Esophagus squamous epithelium (tissue), 4 donors: ENCODE measurements around the gene TAF1L.

Experiments
- CTCF ChIP-seq, 6 experiments: fragments of 450-650 bp in 4 of 6; fragments of 200-600 bp in 2 of 6; sonication (generic) in 2 of 6; IDR thresholded peaks; one replicate each; pipeline ENCODE4 v1.5.1; 2016 to 2019; ENCODE audit warnings: antibody characterized with exemption in 6 of 6, mild to moderate bottlenecking in 4 of 6, moderate library complexity in 4 of 6
- POLR2A ChIP-seq, 4 donors: fragments of 450-650 bp; IDR thresholded peaks; one replicate each; pipeline ENCODE4 v1.6.1; 2017; ENCODE audit warnings: antibody characterized with exemption in 4 of 4, mild to moderate bottlenecking in 4 of 4, moderate library complexity in 3 of 4

DNA sequence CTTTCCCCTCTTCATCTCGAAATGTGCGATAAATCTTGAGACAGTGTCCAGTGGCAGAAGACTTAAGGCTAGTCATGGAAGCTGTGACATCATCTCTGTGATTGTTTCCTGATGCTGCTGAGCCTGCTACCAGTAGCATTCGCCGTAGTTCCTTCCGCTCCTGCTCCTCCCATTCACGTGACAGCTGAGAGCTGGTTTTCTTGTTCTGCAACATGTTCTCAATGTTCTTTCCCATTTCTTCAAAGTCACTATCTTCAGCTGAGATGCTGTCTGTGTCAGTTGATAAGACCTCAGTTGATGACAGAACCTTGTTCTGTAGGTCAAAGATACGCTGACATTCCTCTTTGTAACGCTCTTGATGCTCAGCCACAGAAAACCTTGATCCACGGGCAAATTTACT lies 3.5 kb downstream of the TAF1L start:
- TF ChIP-seq CTCF (IDR thresholded peaks at IDR 0.05) (no peak), POLR2A (IDR thresholded peaks at IDR 0.05) (no peak)
